Stimulated activated CD8-positive, alpha-beta memory T cell treated with anti-CD3 and anti-CD28 coated beads, Interleukin-15, amount 100 ng/mL, for 24 hours (primary cell): ENCODE data around the gene CMC2.

ENCODE experiments used
- DNase-seq: peaks from one replicate; pipeline ENCODE4 v3.0.0-alpha.2; 2020; ENCODE audit warnings: low read depth

The CMC2 gene

GRCh38 chr16:80973991-80974390, 32.7 kb downstream of the CMC2 start:
- DNase-seq = no peak

GRCh38 chr16:80972611-80973010, 34.1 kb downstream of the CMC2 start:
- DNase-seq = no peak

GRCh38 chr16:80971819-80972218, 34.9 kb downstream of the CMC2 start:
- no peak for DNase-seq

GRCh38 chr16:80969114-80969484, 37.6 kb downstream of the CMC2 start:
- DNase-seq = no peak

- DNase-seq = no peak
These were observed 38.1 kb downstream of the CMC2 start for GRCh38 chr16:80968386-80969113.

GRCh38 chr16:80966617-80967016, 40.1 kb downstream of the CMC2 start:
- no peak for DNase-seq

- DNase-seq = no peak
These were observed 42.3 kb downstream of the CMC2 start for GRCh38 chr16:80964351-80964750.

GRCh38 chr16:80962879-80963278, 43.8 kb downstream of the CMC2 start:
- DNase-seq = no peak

- DNase-seq = no peak
These were observed 48.4 kb downstream of the CMC2 start for GRCh38 chr16:80958284-80958683.

GRCh38 chr16:80954985-80955384, 51.7 kb downstream of the CMC2 start:
- DNase-seq = no peak

- DNase-seq = no peak
These were observed 57.7 kb downstream of the CMC2 start for GRCh38 chr16:80948886-80949493.

- DNase-seq = no peak
These were observed 58.7 kb downstream of the CMC2 start for GRCh38 chr16:80947708-80948625.

- DNase-seq = no peak
These were observed 59.4 kb downstream of the CMC2 start for GRCh38 chr16:80947239-80947638.

GRCh38 chr16:80946481-80946880, 60.2 kb downstream of the CMC2 start:
- DNase-seq = no peak

- no peak for DNase-seq
These were observed 66.4 kb downstream of the CMC2 start for GRCh38 chr16:80940069-80940856.

GRCh38 chr16:80938879-80939260, 67.8 kb downstream of the CMC2 start:
- no peak for DNase-seq

- no peak for DNase-seq
These were observed 68.4 kb downstream of the CMC2 start for GRCh38 chr16:80938004-80938878.

- no peak for DNase-seq
These were observed 70.3 kb downstream of the CMC2 start for GRCh38 chr16:80936410-80936809.

GRCh38 chr16:80935691-80936090, 71.0 kb downstream of the CMC2 start:
- DNase-seq = no peak

- no peak for DNase-seq
These were observed 74.0 kb downstream of the CMC2 start for GRCh38 chr16:80932708-80933095.
